Upper lobe of left lung (tissue), 4 donors: Measurements from ENCODE around the gene CHKB.

Experiments used
- EP300 ChIP-seq, 4 donors: sonication (generic); formaldehyde crosslinking; IDR thresholded peaks; one replicate each; pipeline ENCODE4 v1.5.1; 2017; ENCODE audit warnings: antibody characterized with exemption in 4 of 4, control low read depth in 2 of 4
- POLR2A ChIP-seq, 4 donors: fragments of 450-650 bp; IDR thresholded peaks; one replicate each; pipeline ENCODE4 v1.5.1; 2016 to 2017; ENCODE audit warnings: antibody characterized with exemption in 4 of 4, mild to moderate bottlenecking in 2 of 4
- TF ChIP-seq, protein P1 (sequence below), 6 experiments: fragments of 450-650 bp in 4 of 6; fragments of 200-600 bp in 2 of 6; sonication (generic) in 2 of 6; IDR thresholded peaks; one replicate each; pipeline ENCODE4 v1.5.1; 2016 to 2019; ENCODE audit warnings: antibody characterized with exemption in 6 of 6

DNA sequence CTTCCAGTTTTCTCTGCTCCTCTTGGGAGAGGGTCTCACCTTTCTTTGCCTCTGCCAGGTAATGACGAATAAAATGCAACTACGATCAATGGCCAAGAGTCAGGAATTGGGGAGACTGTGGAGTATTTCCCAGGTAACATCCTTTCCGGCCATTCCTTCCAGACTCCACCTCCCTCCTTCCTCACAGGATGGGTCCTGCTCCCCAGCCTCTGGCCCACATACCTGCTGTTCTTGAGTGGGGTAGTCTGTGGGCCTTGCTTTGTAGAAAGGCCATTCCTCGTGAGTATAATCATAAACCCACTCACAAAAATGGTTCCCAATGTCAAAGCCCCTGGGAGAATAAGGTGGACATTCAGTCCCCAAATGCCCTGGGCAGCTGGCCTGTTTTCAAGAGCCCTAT lies 2.9 kb downstream of the CHKB start:
- TF ChIP-seq POLR2A (IDR thresholded peaks at IDR 0.05) (no peak), EP300 (IDR thresholded peaks at IDR 0.05) (no peak)
- TF ChIP-seq, protein P1, sequence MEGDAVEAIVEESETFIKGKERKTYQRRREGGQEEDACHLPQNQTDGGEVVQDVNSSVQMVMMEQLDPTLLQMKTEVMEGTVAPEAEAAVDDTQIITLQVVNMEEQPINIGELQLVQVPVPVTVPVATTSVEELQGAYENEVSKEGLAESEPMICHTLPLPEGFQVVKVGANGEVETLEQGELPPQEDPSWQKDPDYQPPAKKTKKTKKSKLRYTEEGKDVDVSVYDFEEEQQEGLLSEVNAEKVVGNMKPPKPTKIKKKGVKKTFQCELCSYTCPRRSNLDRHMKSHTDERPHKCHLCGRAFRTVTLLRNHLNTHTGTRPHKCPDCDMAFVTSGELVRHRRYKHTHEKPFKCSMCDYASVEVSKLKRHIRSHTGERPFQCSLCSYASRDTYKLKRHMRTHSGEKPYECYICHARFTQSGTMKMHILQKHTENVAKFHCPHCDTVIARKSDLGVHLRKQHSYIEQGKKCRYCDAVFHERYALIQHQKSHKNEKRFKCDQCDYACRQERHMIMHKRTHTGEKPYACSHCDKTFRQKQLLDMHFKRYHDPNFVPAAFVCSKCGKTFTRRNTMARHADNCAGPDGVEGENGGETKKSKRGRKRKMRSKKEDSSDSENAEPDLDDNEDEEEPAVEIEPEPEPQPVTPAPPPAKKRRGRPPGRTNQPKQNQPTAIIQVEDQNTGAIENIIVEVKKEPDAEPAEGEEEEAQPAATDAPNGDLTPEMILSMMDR (IDR thresholded peaks at IDR 0.05): no peak
